IPS-18a (cell line): ENCODE measurements around the gene DZIP1L.
A peak's percentile ranks its signal among the peaks of the same experiment; 100 is the strongest.
"Not testable (repeated sequence)": the region's sequence is repeated elsewhere in the genome, so short reads cannot be mapped to it uniquely, and the experiment has no call there.

Experiments used
- H3K27ac ChIP-seq: one replicate; pipeline ENCODE4 v1.5.1; 2013; ENCODE audit warnings: low read length
- H3K27me3 ChIP-seq: one replicate; pipeline ENCODE4 v1.6.1; 2013; ENCODE audit warnings: mild to moderate bottlenecking, low read length; ENCODE audit not compliant: control insufficient read depth, insufficient read depth
- H3K36me3 ChIP-seq: one replicate; pipeline ENCODE4 v1.6.1; 2013; ENCODE audit warnings: low read depth, low read length; ENCODE audit not compliant: control insufficient read depth
- H3K4me1 ChIP-seq: one replicate; pipeline ENCODE4 v1.6.1; 2013; ENCODE audit warnings: low read depth, low read length; ENCODE audit not compliant: control insufficient read depth
- H3K4me3 ChIP-seq: one replicate; pipeline ENCODE4 v1.5.1; 2013; ENCODE audit warnings: low read length
- H3K9ac ChIP-seq: one replicate; pipeline ENCODE4 v1.6.1; 2013; ENCODE audit warnings: mild to moderate bottlenecking, low read length, moderate library complexity
- H3K9me3 ChIP-seq: one replicate; pipeline ENCODE4 v1.6.1; 2013; ENCODE audit warnings: low read depth, low read length; ENCODE audit not compliant: control insufficient read depth

Gene DZIP1L, protein sequence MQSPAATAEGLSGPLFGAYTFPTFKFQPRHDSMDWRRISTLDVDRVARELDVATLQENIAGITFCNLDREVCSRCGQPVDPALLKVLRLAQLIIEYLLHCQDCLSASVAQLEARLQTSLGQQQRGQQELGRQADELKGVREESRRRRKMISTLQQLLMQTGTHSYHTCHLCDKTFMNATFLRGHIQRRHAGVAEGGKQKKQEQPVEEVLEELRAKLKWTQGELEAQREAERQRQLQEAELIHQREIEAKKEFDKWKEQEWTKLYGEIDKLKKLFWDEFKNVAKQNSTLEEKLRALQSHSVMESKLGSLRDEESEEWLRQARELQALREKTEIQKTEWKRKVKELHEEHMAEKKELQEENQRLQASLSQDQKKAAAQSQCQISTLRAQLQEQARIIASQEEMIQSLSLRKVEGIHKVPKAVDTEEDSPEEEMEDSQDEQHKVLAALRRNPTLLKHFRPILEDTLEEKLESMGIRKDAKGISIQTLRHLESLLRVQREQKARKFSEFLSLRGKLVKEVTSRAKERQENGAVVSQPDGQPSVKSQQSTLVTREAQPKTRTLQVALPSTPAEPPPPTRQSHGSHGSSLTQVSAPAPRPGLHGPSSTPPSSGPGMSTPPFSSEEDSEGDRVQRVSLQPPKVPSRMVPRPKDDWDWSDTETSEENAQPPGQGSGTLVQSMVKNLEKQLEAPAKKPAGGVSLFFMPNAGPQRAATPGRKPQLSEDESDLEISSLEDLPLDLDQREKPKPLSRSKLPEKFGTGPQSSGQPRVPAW

DNA sequence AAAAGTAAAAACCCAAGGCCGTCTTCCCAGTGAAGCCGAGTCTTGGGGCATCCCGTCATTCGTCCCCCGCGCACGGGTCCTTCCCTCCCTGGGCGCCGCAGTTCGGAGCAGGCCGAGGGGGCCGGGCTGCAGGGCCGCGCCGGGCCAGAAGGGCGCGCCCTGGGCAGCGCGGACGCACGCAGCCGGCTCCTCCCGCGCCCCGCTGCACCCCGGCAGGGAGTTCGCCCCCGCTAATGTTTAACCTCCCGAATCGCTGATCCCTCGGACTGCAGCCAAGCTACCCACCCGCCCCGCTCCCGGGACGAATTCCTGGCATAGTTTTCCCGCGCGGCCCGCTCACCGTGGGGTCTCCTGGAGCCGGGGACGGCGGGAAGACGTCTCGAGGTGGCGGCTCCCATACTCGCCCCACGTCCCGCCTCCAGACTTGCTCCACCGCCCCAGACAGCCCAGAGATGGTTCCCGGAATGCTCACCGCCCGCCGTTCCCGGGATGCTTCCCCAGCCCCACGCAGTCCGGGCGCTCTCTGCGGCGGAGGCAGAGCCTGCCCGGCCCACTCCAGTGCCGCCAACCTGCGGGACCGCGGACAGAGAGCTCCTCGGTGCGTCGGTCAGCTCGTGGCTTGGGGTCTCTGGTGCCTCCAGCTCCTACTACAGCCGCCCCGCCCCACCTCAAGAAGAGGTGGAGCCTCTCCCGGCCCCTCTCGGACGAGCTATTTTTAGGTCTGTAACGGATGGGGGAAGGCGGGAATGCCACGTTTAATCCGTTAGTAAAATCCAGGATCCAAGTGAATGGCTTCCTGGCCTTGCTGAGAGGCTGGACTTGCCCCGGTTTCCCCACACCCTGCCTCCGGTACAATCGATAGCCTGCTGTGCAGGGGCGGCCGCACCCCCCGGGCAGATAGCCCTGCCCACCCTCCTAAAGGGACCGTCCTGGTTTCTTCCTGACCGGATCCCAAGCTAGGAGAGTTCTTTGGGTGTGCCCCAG lies at the start of gene DZIP1L:
Gene DZIP1L, minus strand, starts transcription at position 621 of the 984 bp plus-strand sequence. CDS start 11,637 bp downstream, outside the sequence.
- Histone ChIP-seq H3K4me1 (peaks cover 12% of the 10 kb centered on the region), H3K4me3 (peak within 1 kb of the TSS; percentile 86), H3K9ac (peak within 1 kb of the TSS; percentile 76), H3K9me3 (no peaks in the 10 kb centered on the region), H3K36me3 (no peaks in the 10 kb centered on the region), H3K27me3 (no peaks in the 10 kb centered on the region), H3K27ac (peak within 1 kb of the TSS; percentile 52)

DNA sequence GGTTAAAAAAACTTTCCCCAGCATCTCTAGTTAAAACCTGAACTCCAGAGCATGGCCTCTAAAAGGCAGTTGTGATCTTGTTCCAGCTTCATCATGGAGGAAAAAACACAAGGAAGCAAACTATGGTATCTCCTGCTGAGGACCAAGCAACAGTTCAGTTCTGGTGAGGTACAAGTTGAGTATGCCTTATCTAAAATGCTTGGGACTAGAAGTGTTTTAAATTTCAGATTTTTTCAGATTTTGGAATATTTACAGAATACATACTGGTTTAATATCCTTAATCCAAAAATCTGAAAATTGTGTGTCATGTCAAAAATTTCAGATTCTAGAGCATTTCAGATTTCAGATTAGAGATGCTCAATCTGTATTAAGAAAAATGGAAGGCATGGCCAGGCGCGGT lies 49.7 kb upstream of the DZIP1L start:
- Histone ChIP-seq H3K9me3 (no peaks in the 10 kb centered on the region), H3K27ac (no peak overlapping the region), H3K4me1 (no peaks in the 10 kb centered on the region), H3K4me3 (no peak overlapping the region), H3K9ac (no peak overlapping the region), H3K27me3 (no peaks in the 10 kb centered on the region), H3K36me3 (peaks cover 67% of the 10 kb centered on the region)

DNA sequence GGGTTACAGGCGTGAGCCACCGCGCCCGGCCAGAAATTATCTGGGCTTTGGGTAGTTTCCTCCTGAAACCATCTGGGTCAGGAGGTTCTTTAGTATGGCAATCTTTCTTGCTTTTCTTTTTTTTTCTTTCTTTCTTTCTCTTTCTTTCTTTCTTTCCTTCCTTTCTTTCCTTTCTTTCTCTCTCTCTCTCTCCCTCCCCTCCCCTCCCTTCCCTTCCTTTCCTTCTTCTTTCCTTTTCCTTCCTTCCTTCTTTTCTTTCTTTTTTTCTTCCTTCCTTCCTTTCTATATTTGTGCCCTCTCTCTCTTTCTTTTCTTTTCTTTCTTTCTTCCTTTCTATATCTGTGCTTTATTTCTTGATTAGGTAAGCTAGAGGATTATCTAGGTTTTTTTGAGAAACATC lies 42.3 kb upstream of the DZIP1L start:
- H3K27me3 ChIP-seq: no peaks in the 10 kb centered on the region
- no peak overlapping the region for H3K9ac ChIP-seq
- no peak overlapping the region for H3K27ac ChIP-seq
- peaks cover 14% of the 10 kb centered on the region for H3K36me3 ChIP-seq
- no peaks in the 10 kb centered on the region for H3K4me1 ChIP-seq
- H3K4me3 ChIP-seq: no peak overlapping the region
- no peaks in the 10 kb centered on the region for H3K9me3 ChIP-seq

DNA sequence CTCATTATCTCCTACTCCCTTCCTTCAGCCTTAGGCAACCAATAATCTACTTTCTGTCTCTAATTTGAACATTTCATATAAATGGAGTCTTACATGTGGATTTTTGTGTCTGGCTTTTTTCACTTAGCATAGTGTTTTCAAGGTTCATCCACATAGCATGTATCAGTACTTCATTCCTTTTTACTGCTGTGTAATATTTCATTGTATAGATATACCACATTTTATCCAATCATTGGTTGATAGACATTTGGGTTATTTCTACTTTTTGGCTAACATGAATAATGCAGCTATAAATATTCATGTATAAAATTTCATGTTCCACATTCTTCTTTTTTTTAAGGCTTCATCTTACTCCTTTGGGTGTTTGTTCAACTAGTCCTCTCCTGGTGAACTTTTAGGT lies 39.1 kb upstream of the DZIP1L start:
- Histone ChIP-seq H3K9ac (no peak overlapping the region), H3K4me3 (no peak overlapping the region)

DNA sequence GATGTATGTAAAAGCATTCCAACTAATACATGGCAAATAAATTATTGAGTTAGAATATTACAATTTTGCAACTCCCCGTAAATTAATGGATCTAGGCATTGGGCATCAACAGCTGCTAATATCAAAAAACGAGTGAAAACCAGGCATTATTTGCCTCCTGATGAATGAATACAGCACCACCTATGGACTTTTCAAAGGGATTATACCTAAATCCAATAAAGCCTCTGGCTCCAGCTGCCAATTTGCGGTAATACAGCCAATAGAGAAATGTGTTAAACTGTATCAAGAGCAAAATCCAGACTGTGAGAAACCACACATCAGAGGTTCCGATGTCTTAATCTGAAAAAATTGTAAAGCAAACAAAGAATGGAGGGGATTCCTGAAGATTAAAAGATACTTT lies 33.1 kb upstream of the DZIP1L start:
- Histone ChIP-seq H3K27ac (no peak overlapping the region), H3K36me3 (no peaks in the 10 kb centered on the region), H3K9ac (no peak overlapping the region), H3K4me3 (no peak overlapping the region), H3K4me1 (no peaks in the 10 kb centered on the region), H3K9me3 (no peaks in the 10 kb centered on the region), H3K27me3 (no peaks in the 10 kb centered on the region)

More for the DNA sequence above, 39.1 kb upstream of the DZIP1L start:
- no peaks in the 10 kb centered on the region for H3K4me1 ChIP-seq
- no peaks in the 10 kb centered on the region for H3K36me3 ChIP-seq
- H3K27ac ChIP-seq: no peak overlapping the region
- H3K9me3 ChIP-seq: no peaks in the 10 kb centered on the region
- H3K27me3 ChIP-seq: no peaks in the 10 kb centered on the region

DNA sequence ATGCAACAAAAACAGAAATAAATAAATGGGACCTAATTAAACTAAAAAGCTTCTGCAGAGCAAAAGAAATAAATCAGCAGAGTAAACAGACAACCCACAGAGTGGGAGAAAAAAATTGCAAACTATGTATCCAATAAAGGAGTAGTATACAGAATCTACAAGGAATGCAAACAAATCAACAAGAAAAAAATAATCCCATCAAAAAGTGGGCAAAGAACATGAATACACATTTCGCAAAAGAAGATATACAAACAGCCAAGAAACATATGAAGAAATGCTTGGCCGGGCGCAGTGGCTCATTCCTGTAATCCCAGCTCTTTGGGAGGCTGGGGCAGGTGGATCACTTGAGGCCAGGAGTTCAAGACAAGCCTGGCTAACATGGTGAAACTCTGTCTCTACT lies 26.8 kb upstream of the DZIP1L start:
- H3K9me3 ChIP-seq, H3K9ac ChIP-seq: not testable (repeated sequence)

DNA sequence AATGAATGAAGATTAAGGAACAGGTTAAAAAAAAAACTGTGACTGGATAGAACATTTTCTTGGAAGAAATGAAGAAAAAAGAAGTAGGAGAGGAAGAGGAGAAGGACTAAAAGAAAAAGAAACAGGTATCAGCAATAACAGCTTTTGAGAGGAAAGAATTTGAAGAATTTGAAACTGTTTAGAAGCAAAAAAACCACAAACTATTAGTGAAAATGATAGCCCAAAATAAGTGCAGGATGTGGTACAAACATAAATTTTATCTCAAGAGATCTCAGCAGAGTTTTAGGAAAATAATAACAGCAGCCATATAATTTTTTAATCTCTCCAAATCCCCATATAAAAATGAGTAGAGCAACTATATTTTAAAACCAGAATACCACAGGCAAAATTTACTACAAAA lies 25.5 kb upstream of the DZIP1L start:
- no peaks in the 10 kb centered on the region for H3K9me3 ChIP-seq
- no peak overlapping the region for H3K9ac ChIP-seq
- no peak overlapping the region for H3K27ac ChIP-seq
- H3K27me3 ChIP-seq: no peaks in the 10 kb centered on the region
- H3K4me1 ChIP-seq: no peaks in the 10 kb centered on the region
- H3K36me3 ChIP-seq: no peaks in the 10 kb centered on the region
- no peak overlapping the region for H3K4me3 ChIP-seq

More for the DNA sequence above, 26.8 kb upstream of the DZIP1L start:
- not testable (repeated sequence) for H3K27me3 ChIP-seq, H3K4me1 ChIP-seq, H3K36me3 ChIP-seq, H3K27ac ChIP-seq, H3K4me3 ChIP-seq

DNA sequence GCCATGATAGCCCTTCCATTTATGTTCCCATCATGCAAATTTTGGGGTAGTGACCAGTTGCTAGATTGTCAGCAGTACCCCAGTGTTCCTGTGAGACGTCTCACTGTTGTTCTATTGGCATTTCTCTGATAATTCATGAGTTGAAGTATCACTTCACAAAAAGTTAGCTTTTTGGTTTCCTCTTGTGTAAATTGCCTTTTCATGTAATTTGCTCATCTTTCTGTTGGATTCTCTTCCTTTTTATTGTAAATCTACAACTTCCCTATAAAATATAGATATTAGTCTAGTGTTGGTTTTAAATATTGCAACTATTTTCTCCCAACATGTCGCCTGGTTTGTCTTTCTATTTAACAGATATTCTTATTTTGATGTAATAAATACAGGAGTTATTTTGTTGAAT lies 24.3 kb upstream of the DZIP1L start:
- Histone ChIP-seq H3K9ac (no peak overlapping the region), H3K27me3 (no peaks in the 10 kb centered on the region), H3K4me1 (no peaks in the 10 kb centered on the region), H3K36me3 (no peaks in the 10 kb centered on the region), H3K4me3 (no peak overlapping the region), H3K27ac (no peak overlapping the region), H3K9me3 (no peaks in the 10 kb centered on the region)

DNA sequence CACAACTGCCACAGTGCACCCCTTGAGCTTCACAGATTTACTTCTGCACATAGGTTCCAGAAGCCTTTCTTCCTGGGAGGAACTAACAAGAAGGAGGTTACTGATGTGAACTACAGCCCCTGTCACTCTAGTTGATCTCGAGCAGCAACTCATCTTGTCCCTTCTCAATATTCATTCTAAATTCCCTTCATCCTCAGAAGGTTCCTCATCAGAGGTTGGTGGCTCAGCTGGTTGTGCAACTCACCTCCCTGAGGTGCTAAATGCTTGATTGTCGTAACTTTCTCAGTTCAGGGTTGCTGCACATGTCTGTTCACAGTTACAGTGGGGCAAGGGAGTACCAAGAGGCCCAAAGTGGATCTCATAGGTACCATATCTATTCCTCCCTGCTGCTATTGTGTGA lies 22.5 kb upstream of the DZIP1L start:
- Histone ChIP-seq H3K27ac (no peak overlapping the region), H3K4me3 (no peak overlapping the region), H3K9ac (no peak overlapping the region), H3K36me3 (no peaks in the 10 kb centered on the region), H3K9me3 (no peaks in the 10 kb centered on the region), H3K4me1 (no peaks in the 10 kb centered on the region), H3K27me3 (no peaks in the 10 kb centered on the region)

DNA sequence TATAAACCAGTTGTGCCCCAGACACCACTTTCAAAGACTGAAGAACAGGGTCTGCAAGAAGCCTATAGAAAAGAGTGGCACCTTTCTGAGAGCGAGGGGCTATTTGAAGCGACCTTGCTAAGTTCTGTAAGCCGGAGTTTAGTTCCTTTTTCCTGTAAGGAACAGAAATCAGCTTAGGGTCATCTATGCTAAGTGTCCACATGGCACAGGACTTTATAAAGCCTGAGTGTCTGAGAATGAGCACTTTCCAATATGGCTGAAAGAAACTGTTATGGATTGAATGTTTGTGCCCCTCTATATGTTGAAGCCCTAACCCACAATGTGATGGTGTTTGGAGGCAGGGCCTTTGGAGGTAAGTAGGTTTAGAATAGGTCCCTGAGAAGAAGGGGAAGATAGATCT lies 20.8 kb upstream of the DZIP1L start:
- no peaks in the 10 kb centered on the region for H3K36me3 ChIP-seq
- no peak overlapping the region for H3K9ac ChIP-seq
- no peak overlapping the region for H3K27ac ChIP-seq
- H3K9me3 ChIP-seq: no peaks in the 10 kb centered on the region
- no peak overlapping the region for H3K4me3 ChIP-seq
- H3K4me1 ChIP-seq: no peaks in the 10 kb centered on the region
- no peaks in the 10 kb centered on the region for H3K27me3 ChIP-seq

DNA sequence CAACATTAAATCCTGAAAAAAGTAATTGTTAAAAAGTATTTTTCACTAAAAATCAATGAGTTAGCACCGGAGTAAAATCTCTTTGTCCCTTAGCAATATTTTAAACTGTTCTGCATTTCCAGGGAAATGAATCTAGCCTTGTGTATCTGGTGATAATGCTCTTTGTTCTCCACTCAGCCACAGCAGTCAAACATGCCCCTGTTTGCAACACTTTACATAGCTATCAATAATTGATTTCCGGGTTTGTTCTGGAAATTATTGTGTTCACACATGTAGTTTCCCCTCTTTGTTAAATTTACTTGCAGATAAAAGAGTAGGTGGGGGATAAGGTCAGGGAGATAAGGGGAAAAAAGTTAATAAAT lies 20.4 kb upstream of the DZIP1L start:
- Histone ChIP-seq H3K4me3 (no peak overlapping the region), H3K9me3 (no peaks in the 10 kb centered on the region), H3K36me3 (no peaks in the 10 kb centered on the region), H3K4me1 (no peaks in the 10 kb centered on the region), H3K27ac (no peak overlapping the region), H3K9ac (no peak overlapping the region), H3K27me3 (no peaks in the 10 kb centered on the region)
